Parathyroid adenoma (tissue), 2 donors: ENCODE measurements around the gene KHNYN.

Experiments
- H2AFZ ChIP-seq: fragments of 300-600 bp; sonication (generic); one replicate; pipeline ENCODE4 v1.7.0; 2017; ENCODE audit warnings: antibody characterized with exemption, mild to moderate bottlenecking
- H3K27ac ChIP-seq: fragments of 300-600 bp; sonication (generic); one replicate; pipeline ENCODE4 v1.7.0; 2017
- H3K27me3 ChIP-seq: fragments of 300-600 bp; sonication (generic); one replicate; pipeline ENCODE4 v1.7.0; 2017; ENCODE audit warnings: low read length; ENCODE audit not compliant: control insufficient read depth, insufficient read depth
- H3K36me3 ChIP-seq: fragments of 300-600 bp; sonication (generic); one replicate; pipeline ENCODE4 v1.7.0; 2017; ENCODE audit warnings: low read length; ENCODE audit not compliant: control insufficient read depth, insufficient read depth
- H3K4me1 ChIP-seq: fragments of 300-600 bp; sonication (generic); one replicate; pipeline ENCODE4 v1.7.0; 2017; ENCODE audit warnings: control low read depth
- H3K4me2 ChIP-seq: fragments of 300-600 bp; sonication (generic); one replicate; pipeline ENCODE4 v1.7.0; 2017; ENCODE audit warnings: low read length
- H3K4me3 ChIP-seq: fragments of 300-600 bp; sonication (generic); one replicate; pipeline ENCODE4 v1.7.0; 2017; ENCODE audit warnings: low read depth, low read length
- H3K79me2 ChIP-seq: fragments of 300-600 bp; sonication (generic); one replicate; pipeline ENCODE4 v1.7.0; 2017; ENCODE audit warnings: control low read depth
- H3K9ac ChIP-seq: fragments of 300-600 bp; sonication (generic); one replicate; pipeline ENCODE4 v1.7.0; 2017; ENCODE audit warnings: mild to moderate bottlenecking
- H3K9me3 ChIP-seq: fragments of 300-600 bp; sonication (generic); one replicate; pipeline ENCODE4 v1.7.0; 2017; ENCODE audit warnings: low read length; ENCODE audit not compliant: control insufficient read depth
- CTCF ChIP-seq: fragments of 300-600 bp; sonication (generic); IDR thresholded peaks from one replicate; pipeline ENCODE4 v1.7.0; 2017; ENCODE audit warnings: antibody characterized with exemption, mild to moderate bottlenecking
- donor health status: primary hyperparathyroidism.

The KHNYN gene

GRCh38 chr14:24439830-24440605, 10.3 kb downstream of the KHNYN start:
- H3K36me3 ChIP-seq = no peaks in the 10 kb centered on the region
- peaks cover 8% of the 10 kb centered on the region for H3K4me1 ChIP-seq
- H3K79me2 ChIP-seq = no peaks in the 10 kb centered on the region
- H3K9ac ChIP-seq = no peak overlapping the region
- no peak overlapping the region for H2AFZ ChIP-seq
- no peak overlapping the region for H3K27ac ChIP-seq
- no peak for TF ChIP-seq CTCF
- no peak overlapping the region for H3K4me3 ChIP-seq
- H3K27me3 ChIP-seq = no peaks in the 10 kb centered on the region
- H3K9me3 ChIP-seq = no peaks in the 10 kb centered on the region
- H3K4me2 ChIP-seq = no peak overlapping the region

GRCh38 chr14:24440606-24441399, 11.0 kb downstream of the KHNYN start:
- no peak for TF ChIP-seq CTCF
- Histone ChIP-seq H2AFZ (no peak overlapping the region), H3K4me1 (peaks cover 8% of the 10 kb centered on the region), H3K4me2 (no peak overlapping the region), H3K36me3 (no peaks in the 10 kb centered on the region), H3K9me3 (no peaks in the 10 kb centered on the region), H3K27ac (no peak overlapping the region), H3K27me3 (no peaks in the 10 kb centered on the region), H3K9ac (no peak overlapping the region), H3K4me3 (no peak overlapping the region), H3K79me2 (no peaks in the 10 kb centered on the region)

GRCh38 chr14:24441485-24441884, 11.7 kb downstream of the KHNYN start:
- peak overlapping the region; percentile 93 for H3K4me3 ChIP-seq
- H3K9me3 ChIP-seq = no peaks in the 10 kb centered on the region
- H2AFZ ChIP-seq = peak overlapping the region; percentile 89
- H3K27ac ChIP-seq = peak overlapping the region; percentile 98
- H3K79me2 ChIP-seq = no peaks in the 10 kb centered on the region
- TF ChIP-seq CTCF = no peak
- H3K36me3 ChIP-seq = no peaks in the 10 kb centered on the region
- H3K9ac ChIP-seq = no peak overlapping the region
- H3K27me3 ChIP-seq = no peaks in the 10 kb centered on the region
- peaks cover 8% of the 10 kb centered on the region for H3K4me1 ChIP-seq
- peak overlapping the region; percentile 86 for H3K4me2 ChIP-seq

- no peak for TF ChIP-seq CTCF
- Histone ChIP-seq H3K4me2 (peak overlapping the region; percentile 86), H3K27ac (peak overlapping the region; percentile 98), H3K4me3 (peak overlapping the region; percentile 93), H2AFZ (peak overlapping the region; percentile 89), H3K36me3 (no peaks in the 10 kb centered on the region), H3K27me3 (no peaks in the 10 kb centered on the region), H3K4me1 (peaks cover 8% of the 10 kb centered on the region), H3K9ac (peak overlapping the region; percentile 68), H3K79me2 (no peaks in the 10 kb centered on the region), H3K9me3 (no peaks in the 10 kb centered on the region)
Measured at GRCh38 chr14:24441904-24442239, 12.1 kb downstream of the KHNYN start.
